GM18511 (cell line): Measurements from ENCODE around the gene ZDHHC9.

Source experiments
- ATAC-seq: cut with Tn5 transposase; IDR thresholded peaks from one replicate; pipeline ENCODE4 v1.9.1; 2021; ENCODE audit warnings: mild to moderate bottlenecking, moderate library complexity; ENCODE audit not compliant: unreplicated experiment

Gene ZDHHC9

DNA sequence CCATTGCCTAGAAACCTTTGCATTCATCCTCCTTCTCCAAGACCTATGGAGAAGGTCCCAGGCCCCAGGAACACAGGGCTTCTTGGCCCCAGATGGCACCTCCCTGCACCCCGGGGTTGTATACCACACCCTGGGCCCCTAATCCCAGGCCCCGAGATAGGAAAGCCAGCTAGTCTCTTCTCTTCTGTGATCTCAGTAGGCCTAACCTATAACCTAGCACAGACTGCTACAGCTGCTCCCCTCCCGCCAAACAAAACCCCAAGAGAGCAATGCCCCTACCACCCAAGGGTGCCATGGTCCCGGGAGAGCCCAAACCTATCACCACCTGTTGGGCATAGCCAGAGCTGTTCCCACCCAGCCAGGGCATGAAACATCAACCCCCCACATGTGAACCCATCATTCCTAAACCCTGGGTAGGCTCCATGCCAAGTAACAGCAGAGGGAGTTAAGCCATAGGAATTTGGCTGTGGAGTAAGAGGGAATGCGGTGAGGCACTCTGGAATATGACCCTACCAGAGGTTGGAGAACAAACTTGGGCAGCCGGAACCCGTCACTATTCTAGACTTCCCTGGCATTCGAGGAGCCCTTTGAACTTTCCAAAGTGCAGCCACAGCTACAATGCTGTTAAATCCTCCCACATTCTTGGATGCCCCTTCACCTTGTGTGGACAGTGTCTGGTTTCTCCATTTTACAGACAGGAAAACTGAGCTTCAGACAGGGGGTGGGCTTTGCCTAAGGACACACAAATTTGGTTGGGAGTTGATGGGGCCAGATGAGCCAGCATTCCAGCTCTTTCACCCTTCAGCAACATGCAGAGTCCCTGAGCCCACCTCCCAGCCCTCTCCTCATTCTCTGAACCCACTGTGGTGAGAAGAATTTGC, 74.9 kb downstream of the ZDHHC9 start:
- ATAC-seq, result no peak

DNA sequence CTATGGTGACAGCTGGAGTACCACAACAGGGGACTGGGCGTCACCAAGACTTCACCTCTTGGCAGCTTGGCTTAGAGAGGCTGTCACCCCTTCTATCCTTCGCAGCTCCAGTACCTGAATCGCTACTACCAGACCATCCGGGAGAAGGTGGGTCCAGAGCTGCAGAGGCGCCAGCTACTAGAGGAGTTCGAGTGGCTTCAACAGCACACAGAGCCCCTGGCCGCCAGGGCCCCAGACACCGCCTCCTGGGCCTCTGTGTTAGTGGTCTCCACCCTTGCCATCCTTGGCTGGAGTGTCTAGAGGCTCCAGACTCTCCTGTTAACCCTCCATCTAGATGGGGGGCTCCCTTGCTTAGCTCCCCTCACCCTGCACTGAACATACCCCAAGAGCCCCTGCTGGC, 75.5 kb downstream of the ZDHHC9 start:
- no peak for ATAC-seq

GRCh38 chrX:129763666-129764065, 80.0 kb downstream of the ZDHHC9 start:
- no peak for ATAC-seq

DNA sequence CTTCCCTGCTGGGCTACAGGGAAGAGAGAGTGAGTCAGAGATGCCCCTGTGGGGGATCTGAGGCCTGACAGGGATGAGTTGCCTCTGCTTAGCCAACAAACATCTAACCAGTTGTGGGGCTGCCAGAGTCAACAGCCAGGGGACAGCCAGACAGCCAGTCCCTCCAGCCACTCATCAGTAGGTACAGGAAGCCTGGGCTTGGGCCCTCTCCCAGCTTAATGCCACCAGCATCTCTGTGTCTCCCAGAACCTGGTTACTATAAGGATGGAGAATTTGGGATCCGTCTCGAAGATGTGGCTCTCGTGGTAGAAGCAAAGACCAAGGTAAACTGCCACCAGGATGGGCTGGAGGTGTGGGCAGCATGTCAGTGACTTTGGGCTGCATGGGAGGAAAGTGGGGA, 81.2 kb downstream of the ZDHHC9 start:
- ATAC-seq, result no peak

DNA sequence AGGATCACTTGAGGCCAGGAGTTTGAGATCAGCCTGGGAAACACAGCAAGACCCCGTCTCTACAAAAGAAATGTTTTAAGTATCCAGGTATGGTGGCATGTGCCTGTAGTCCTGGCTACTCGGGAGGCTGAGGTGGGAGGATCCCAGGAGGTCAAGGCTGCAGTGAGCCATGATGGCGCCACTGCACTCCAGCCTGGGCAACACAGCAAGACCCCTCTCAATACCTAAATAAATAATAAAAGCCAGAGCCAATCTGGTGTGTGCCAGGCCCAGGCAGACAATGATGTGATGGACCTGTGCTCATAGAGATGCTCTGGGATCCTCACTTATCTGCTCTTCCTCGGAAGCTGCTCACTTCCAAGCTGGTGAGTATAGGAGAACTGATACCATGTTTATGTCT, 82.1 kb downstream of the ZDHHC9 start:
- no peak for ATAC-seq

GRCh38 chrX:129760981-129761380, 82.7 kb downstream of the ZDHHC9 start:
- ATAC-seq, result no peak

GRCh38 chrX:129760155-129760554, 83.5 kb downstream of the ZDHHC9 start:
- no peak for ATAC-seq

GRCh38 chrX:129759576-129760061, 84.1 kb downstream of the ZDHHC9 start:
- no peak for ATAC-seq

- no peak for ATAC-seq
These were observed 87.7 kb downstream of the ZDHHC9 start for GRCh38 chrX:129755779-129756650.

GRCh38 chrX:129754056-129755024, 89.3 kb downstream of the ZDHHC9 start:
- no peak for ATAC-seq
